Measurements from ENCODE around the gene PPP1R9A.

The PPP1R9A gene

GRCh38 chr7:94923412-94923811, 16.0 kb downstream of the PPP1R9A start:
- in situ Hi-C loops (cut with HindIII; ENCODE audit: low sequenced_read_pairs) = no loop called here
- no peak overlapping the region for H3K4me3 ChIP-seq (ENCODE audit: low read depth, low read length)
- no peak for TF ChIP-seq CTCF (IDR thresholded peaks at IDR 0.05; ENCODE audit: low read depth, low read length, missing control alignments)
- DNase-seq (ENCODE audit: low read depth) = no peak

- TF ChIP-seq CTCF (IDR thresholded peaks at IDR 0.05; ENCODE audit: low read depth, low read length, missing control alignments) = no peak
- DNase-seq (ENCODE audit: low read depth) = no peak
- no peak overlapping the region for H3K4me3 ChIP-seq (ENCODE audit: low read depth, low read length)
- in situ Hi-C loops (cut with HindIII; ENCODE audit: low sequenced_read_pairs) = loop anchor here (5.0 kb wide), 1 partner anchor 101 kb away; no protein-coding TSS in a partner anchor
These were observed 20.8 kb downstream of the PPP1R9A start for GRCh38 chr7:94928168-94928707.

- H3K4me3 ChIP-seq (ENCODE audit: low read depth, low read length) = no peak overlapping the region
- in situ Hi-C loops (cut with HindIII; ENCODE audit: low sequenced_read_pairs) = no loop called here
- TF ChIP-seq CTCF (IDR thresholded peaks at IDR 0.05; ENCODE audit: low read depth, low read length, missing control alignments) = no peak
- DNase-seq (ENCODE audit: low read depth) = no peak
These were observed 26.0 kb downstream of the PPP1R9A start for GRCh38 chr7:94933256-94933990.

- H3K4me3 ChIP-seq (ENCODE audit: low read depth, low read length) = no peak overlapping the region
- no peak for TF ChIP-seq CTCF (IDR thresholded peaks at IDR 0.05; ENCODE audit: low read depth, low read length, missing control alignments)
- in situ Hi-C loops (cut with HindIII; ENCODE audit: low sequenced_read_pairs) = no loop called here
- no peak for DNase-seq (ENCODE audit: low read depth)
These were observed 32.0 kb downstream of the PPP1R9A start for GRCh38 chr7:94939395-94939794.

GRCh38 chr7:94940241-94940640, 32.8 kb downstream of the PPP1R9A start:
- DNase-seq (ENCODE audit: low read depth) = no peak
- in situ Hi-C loops (cut with HindIII; ENCODE audit: low sequenced_read_pairs) = no loop called here
- no peak overlapping the region for H3K4me3 ChIP-seq (ENCODE audit: low read depth, low read length)
- TF ChIP-seq CTCF (IDR thresholded peaks at IDR 0.05; ENCODE audit: low read depth, low read length, missing control alignments) = no peak

- no peak overlapping the region for H3K4me3 ChIP-seq (ENCODE audit: low read depth, low read length)
- in situ Hi-C loops (cut with HindIII; ENCODE audit: low sequenced_read_pairs) = no loop called here
- TF ChIP-seq CTCF (IDR thresholded peaks at IDR 0.05; ENCODE audit: low read depth, low read length, missing control alignments) = no peak
- DNase-seq (ENCODE audit: low read depth) = no peak
These were observed 34.6 kb downstream of the PPP1R9A start for GRCh38 chr7:94941844-94942632.

Measured in astrocyte of the cerebellum (primary cell).